GM21381 (cell line): ENCODE measurements around the gene KRTAP2-4.
"Not testable (repeated sequence)": the region's sequence is repeated elsewhere in the genome, so short reads cannot be mapped to it uniquely, and the experiment has no call there.

Source experiments
- ATAC-seq: cut with Tn5 transposase; IDR thresholded peaks from one replicate; pipeline ENCODE4 v1.9.1; 2021; ENCODE audit warnings: mild to moderate bottlenecking, moderate library complexity; ENCODE audit not compliant: unreplicated experiment

KRTAP2-4 gene

GRCh38 chr17:41040783-41041571, 24.7 kb downstream of the KRTAP2-4 start, which contains the start of gene KRTAP1-1:
KRTAP1-1 (minus strand) TSS chr17:41041450; CDS start chr17:41041397, 53 bp downstream.
- not testable (repeated sequence) for ATAC-seq

- ATAC-seq, result no peak
Observed at GRCh38 chr17:41037853-41038350, 27.8 kb downstream of the KRTAP2-4 start.

GRCh38 chr17:41034346-41034935, 31.2 kb downstream of the KRTAP2-4 start, which contains the start of gene KRTAP1-3:
KRTAP1-3 (minus strand) TSS chr17:41034874; CDS start chr17:41034821, 53 bp downstream.
- ATAC-seq, result not testable (repeated sequence)

- no peak for ATAC-seq
Observed at GRCh38 chr17:41029633-41030245, 35.9 kb downstream of the KRTAP2-4 start, which contains the start of gene KRTAP1-4. KRTAP1-4 (minus strand) TSS chr17:41030195; CDS start chr17:41030078, 117 bp downstream.

GRCh38 chr17:41026715-41027471, 38.8 kb downstream of the KRTAP2-4 start, which contains the start of gene KRTAP1-5:
KRTAP1-5 (minus strand) TSS chr17:41027208; CDS start chr17:41027155, 53 bp downstream.
- no peak for ATAC-seq

GRCh38 chr17:41024697-41025096, 41.0 kb downstream of the KRTAP2-4 start:
- no peak for ATAC-seq

- ATAC-seq, result no peak
Observed at GRCh38 chr17:41020336-41020735, 45.3 kb downstream of the KRTAP2-4 start.

GRCh38 chr17:41019415-41019814, 46.3 kb downstream of the KRTAP2-4 start:
- no peak for ATAC-seq

- no peak for ATAC-seq
Observed at GRCh38 chr17:41018541-41018940, 47.1 kb downstream of the KRTAP2-4 start.

GRCh38 chr17:41016578-41017215, 49.0 kb downstream of the KRTAP2-4 start:
- ATAC-seq, result no peak

GRCh38 chr17:41015454-41015853, 50.2 kb downstream of the KRTAP2-4 start:
- ATAC-seq, result no peak
